Mesothelial cell of epicardium (in vitro differentiated cells): ENCODE measurements around the gene MAPK8IP3. TPM values are rescaled to one million over a fixed set of nuclear protein-coding genes. Genes with fewer than 3 reads are reported as not detected.

ENCODE experiments used
- DNase-seq, 2 experiments: peaks; one replicate each; pipeline ENCODE4 v3.0.0; 2021; ENCODE audit warnings: low spot score in 2 of 2; ENCODE audit not compliant: unreplicated experiment in 2 of 2
- H3K27ac Mint-ChIP-seq: 2 replicates; pipeline ENCODE4 v1.8.0; 2021; ENCODE audit warnings: mixed read lengths
- H3K27me3 Mint-ChIP-seq: 2 replicates; pipeline ENCODE4 v1.8.0; 2021; ENCODE audit warnings: low read depth, mixed read lengths
- H3K36me3 Mint-ChIP-seq: 2 replicates; pipeline ENCODE4 v1.8.0; 2021; ENCODE audit warnings: mixed read lengths
- H3K4me1 Mint-ChIP-seq: 2 replicates; pipeline ENCODE4 v1.8.0; 2021; ENCODE audit warnings: mixed read lengths
- H3K4me3 Mint-ChIP-seq: 2 replicates; pipeline ENCODE4 v1.8.0; 2021; ENCODE audit warnings: mild to moderate bottlenecking, moderate library complexity, mixed read lengths
- H3K9me3 Mint-ChIP-seq: 2 replicates; pipeline ENCODE4 v1.8.0; 2021; ENCODE audit warnings: mixed read lengths
- CTCF ChIP-seq: fragments of 200-600 bp; sonication (generic); IDR thresholded peaks from one replicate; pipeline ENCODE4 v1.5.0; 2021; ENCODE audit warnings: antibody characterized with exemption; ENCODE audit not compliant: unreplicated experiment
- total RNA-seq: library from RNA; stranded (reverse); gene quantifications from 3 replicates; pipeline ENCODE4 v1.2.1, GENCODE V29; 2021

Gene MAPK8IP3
- total RNA-seq, 1 donor from 2014 or later: 182 TPM

- Mint-ChIP-seq H3K27me3 (no peaks in the 10 kb centered on the region), H3K36me3 (peaks cover 7% of the 10 kb centered on the region), H3K9me3 (no peaks in the 10 kb centered on the region), H3K4me3 (no peak overlapping the region), H3K27ac (no peak overlapping the region), H3K4me1 (no peaks in the 10 kb centered on the region)
- DNase-seq: no peak
- TF ChIP-seq CTCF: no peak
Measured at GRCh38 chr16:1758923-1759322, 52.9 kb downstream of the MAPK8IP3 start.

- no peaks in the 10 kb centered on the region for H3K9me3 Mint-ChIP-seq
- H3K27me3 Mint-ChIP-seq: no peaks in the 10 kb centered on the region
- no peak for DNase-seq
- TF ChIP-seq CTCF: no peak
- peaks cover 7% of the 10 kb centered on the region for H3K36me3 Mint-ChIP-seq
- no peaks in the 10 kb centered on the region for H3K4me1 Mint-ChIP-seq
- no peak overlapping the region for H3K27ac Mint-ChIP-seq
- H3K4me3 Mint-ChIP-seq: no peak overlapping the region
Measured at GRCh38 chr16:1759511-1759910, 53.5 kb downstream of the MAPK8IP3 start.

GRCh38 chr16:1760911-1761310 is 54.9 kb downstream of the MAPK8IP3 start:
- peaks cover 5% of the 10 kb centered on the region for H3K36me3 Mint-ChIP-seq
- H3K4me3 Mint-ChIP-seq: no peak overlapping the region
- no peaks in the 10 kb centered on the region for H3K9me3 Mint-ChIP-seq
- TF ChIP-seq CTCF: no peak
- H3K27ac Mint-ChIP-seq: no peak overlapping the region
- no peaks in the 10 kb centered on the region for H3K27me3 Mint-ChIP-seq
- no peak for DNase-seq
- H3K4me1 Mint-ChIP-seq: no peaks in the 10 kb centered on the region

- DNase-seq: no peak
- Mint-ChIP-seq H3K27me3 (no peaks in the 10 kb centered on the region), H3K27ac (no peak overlapping the region), H3K4me3 (no peak overlapping the region), H3K4me1 (no peaks in the 10 kb centered on the region), H3K36me3 (peaks cover 5% of the 10 kb centered on the region), H3K9me3 (no peaks in the 10 kb centered on the region)
- TF ChIP-seq CTCF: no peak
Measured at GRCh38 chr16:1761751-1762150, 55.8 kb downstream of the MAPK8IP3 start.

GRCh38 chr16:1762196-1762878 is 56.3 kb downstream of the MAPK8IP3 start:
- Mint-ChIP-seq H3K4me3 (no peak overlapping the region), H3K9me3 (no peaks in the 10 kb centered on the region), H3K36me3 (peaks cover 8% of the 10 kb centered on the region), H3K4me1 (no peaks in the 10 kb centered on the region), H3K27me3 (no peaks in the 10 kb centered on the region), H3K27ac (no peak overlapping the region)
- DNase-seq: no peak
- no peak for TF ChIP-seq CTCF
